Rectal smooth muscle tissue (tissue), 1 donor: ENCODE results near the gene PC.

Experiments used
- H3K27ac ChIP-seq: one replicate; pipeline ENCODE4 v1.7.0; 2013; ENCODE audit warnings: low read depth, low read length, inconsistent platforms
- H3K27me3 ChIP-seq: one replicate; pipeline ENCODE4 v1.7.0; 2013; ENCODE audit warnings: low read length; ENCODE audit not compliant: control insufficient read depth, insufficient read depth
- H3K36me3 ChIP-seq: one replicate; pipeline ENCODE4 v1.7.0; 2013; ENCODE audit warnings: low read length; ENCODE audit not compliant: control insufficient read depth, insufficient read depth
- H3K4me1 ChIP-seq: one replicate; pipeline ENCODE4 v1.7.0; 2013; ENCODE audit warnings: low read length; ENCODE audit not compliant: control insufficient read depth, insufficient read depth
- H3K4me3 ChIP-seq: one replicate; pipeline ENCODE4 v1.7.0; 2013; ENCODE audit warnings: low read length
- H3K9ac ChIP-seq: one replicate; pipeline ENCODE4 v1.7.0; 2013; ENCODE audit warnings: low read length

The PC gene

DNA sequence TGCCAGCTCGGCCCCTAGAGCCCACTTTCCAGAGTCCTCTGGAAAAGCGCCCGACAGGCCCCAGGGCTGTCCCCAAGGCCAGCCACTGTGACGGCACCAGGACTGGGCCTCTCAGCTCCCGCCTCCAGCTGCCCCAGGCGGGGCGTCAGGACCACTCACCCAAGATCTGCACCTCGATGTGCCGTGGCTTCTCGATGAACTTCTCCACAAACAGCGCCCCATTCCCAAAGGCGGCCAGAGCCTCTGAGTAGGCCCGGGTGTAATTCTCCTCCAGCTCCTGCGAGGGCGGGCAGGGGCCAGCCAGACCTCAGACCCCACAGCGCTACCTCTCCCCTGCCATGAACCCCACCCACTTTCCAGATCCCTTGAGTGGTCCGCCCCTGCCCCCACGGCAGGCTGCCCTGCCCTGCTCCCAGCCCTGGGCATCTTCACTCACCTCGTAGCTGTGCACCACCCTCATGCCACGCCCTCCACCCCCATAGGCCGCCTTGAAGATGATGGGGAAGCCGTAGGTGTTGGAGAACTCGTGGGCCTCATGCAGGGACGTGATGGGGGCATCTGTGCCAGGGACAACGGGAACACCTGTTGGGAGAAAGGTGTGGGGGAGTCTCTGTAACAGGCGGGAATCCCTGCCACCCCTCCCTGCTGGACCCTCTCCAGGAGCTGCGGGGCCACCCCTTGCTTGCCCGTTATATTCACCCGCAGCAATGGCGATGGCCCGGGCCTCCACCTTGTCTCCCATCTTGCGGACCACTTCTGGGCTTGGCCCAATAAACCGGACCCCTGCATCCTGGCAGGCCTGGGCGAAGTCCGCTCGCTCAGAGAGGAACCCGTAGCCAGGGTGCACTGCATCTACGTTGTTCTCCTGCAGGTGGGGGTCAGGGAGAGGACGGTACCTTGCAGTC, 87.3 kb downstream of the PC start:
- H3K9ac ChIP-seq: no peak overlapping the region
- no peaks in the 10 kb centered on the region for H3K36me3 ChIP-seq
- no peak overlapping the region for H3K27ac ChIP-seq
- no peaks in the 10 kb centered on the region for H3K27me3 ChIP-seq
- H3K4me3 ChIP-seq: no peak overlapping the region
- no peaks in the 10 kb centered on the region for H3K4me1 ChIP-seq

DNA sequence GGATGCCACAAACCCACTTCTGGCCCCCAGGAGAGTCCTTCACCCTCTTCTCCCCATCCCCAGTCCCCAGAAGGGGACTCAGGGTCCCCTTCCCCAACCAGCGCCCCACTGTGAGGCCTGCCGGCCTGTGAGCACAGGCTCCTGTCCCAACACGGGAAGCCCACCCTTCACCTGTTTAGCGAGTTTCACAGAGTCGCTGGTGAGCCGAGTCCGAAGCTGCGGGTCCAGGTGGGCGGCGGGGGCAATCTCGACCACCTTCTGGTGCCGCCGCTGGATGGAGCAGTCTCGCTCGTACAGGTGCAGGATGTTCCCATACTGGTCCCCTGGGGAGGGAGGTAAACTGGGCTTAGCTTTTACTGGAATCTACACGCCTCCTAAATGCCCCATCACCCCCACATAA, 88.1 kb downstream of the PC start:
- H3K9ac ChIP-seq: no peak overlapping the region
- no peak overlapping the region for H3K4me3 ChIP-seq
- H3K27ac ChIP-seq: no peak overlapping the region
- H3K27me3 ChIP-seq: no peaks in the 10 kb centered on the region
- no peaks in the 10 kb centered on the region for H3K4me1 ChIP-seq
- H3K36me3 ChIP-seq: no peaks in the 10 kb centered on the region

DNA sequence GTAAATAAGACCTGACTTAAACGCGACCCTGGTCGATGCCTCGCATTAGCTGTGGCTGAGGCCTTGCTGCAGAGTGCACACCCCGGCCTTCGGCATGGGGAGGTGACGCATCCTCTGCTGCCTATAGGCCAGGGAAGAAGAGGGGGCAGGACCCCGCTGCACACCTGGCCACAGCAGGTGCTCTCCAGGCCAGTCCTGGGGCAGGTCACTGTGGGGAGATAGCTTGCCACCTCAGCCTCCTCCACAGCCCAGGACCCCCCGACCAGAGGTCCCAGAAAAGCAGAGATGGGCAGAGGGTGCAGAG, 88.7 kb downstream of the PC start:
- Histone ChIP-seq H3K4me1 (no peaks in the 10 kb centered on the region), H3K27ac (no peak overlapping the region), H3K4me3 (no peak overlapping the region), H3K27me3 (no peaks in the 10 kb centered on the region), H3K36me3 (no peaks in the 10 kb centered on the region), H3K9ac (no peak overlapping the region)

DNA sequence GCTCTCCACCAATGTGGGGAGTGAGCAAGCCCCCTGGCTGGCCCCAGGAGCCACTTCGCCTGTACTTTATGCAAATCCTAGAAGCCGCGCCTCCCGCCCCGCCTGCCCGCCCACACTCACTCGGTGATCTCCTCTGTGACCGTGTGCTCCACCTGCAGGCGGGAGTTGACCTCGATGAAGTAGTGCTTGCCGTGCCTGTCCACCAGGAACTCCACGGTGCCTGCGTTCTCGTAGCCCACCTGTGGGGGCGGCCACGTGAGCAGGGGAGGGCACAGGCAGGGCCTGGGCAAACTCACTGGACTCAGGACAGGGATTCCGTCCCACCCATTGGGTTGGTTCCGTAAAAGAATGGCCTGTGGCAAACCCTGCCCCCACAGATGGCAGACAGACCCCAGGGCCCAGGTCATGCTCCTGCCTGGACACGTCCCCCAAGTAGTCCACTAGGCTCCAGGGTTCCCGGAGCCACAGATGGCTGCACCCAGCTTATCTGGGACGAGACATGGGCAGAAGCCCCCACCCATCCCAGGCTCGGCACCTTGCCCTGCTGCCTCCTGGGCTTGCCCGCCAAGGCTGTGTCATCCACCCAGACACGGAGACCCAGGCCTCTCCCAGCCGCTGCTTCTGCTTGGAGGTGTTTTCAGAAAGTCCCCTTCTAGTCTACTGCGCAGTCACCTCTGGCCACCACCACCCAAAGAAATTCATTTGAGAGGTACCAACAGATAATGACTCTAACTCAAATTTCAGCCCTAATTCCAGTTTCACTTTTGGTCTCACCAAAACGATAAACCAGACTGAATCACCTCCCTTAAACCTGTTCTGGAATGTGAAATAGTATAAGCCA, 89.2 kb downstream of the PC start:
- no peaks in the 10 kb centered on the region for H3K36me3 ChIP-seq
- H3K27ac ChIP-seq: no peak overlapping the region
- no peak overlapping the region for H3K9ac ChIP-seq
- no peak overlapping the region for H3K4me3 ChIP-seq
- no peaks in the 10 kb centered on the region for H3K27me3 ChIP-seq
- no peaks in the 10 kb centered on the region for H3K4me1 ChIP-seq

DNA sequence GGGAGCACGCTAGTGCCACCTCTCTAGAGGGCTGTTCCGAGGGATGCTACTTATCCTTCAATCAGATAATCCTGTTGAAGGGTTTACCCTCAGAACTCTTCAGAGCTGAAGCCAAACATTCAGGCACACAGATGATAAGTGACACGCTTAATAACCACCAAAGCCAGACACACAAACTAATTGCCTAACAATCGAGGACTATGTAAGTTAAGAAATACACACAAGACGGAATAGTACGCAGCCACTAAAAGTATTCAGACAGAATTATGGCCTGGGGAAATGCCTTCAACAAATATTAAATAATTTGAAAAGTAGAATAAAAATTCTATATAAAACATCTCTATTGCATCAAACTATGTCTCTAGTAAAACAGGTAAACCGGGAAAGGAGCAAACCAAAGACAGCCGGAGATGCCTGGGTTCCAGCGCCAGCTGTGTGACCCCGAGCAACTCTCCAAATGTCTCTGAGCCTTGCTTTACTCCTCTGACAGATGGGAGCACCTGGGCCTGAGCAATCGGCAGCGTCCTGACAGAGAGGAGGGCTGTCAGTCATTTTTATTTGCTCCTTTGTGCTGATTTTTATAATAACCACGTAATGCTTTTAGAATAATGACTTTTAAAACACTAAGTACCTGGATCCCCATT, 90.0 kb downstream of the PC start:
- Histone ChIP-seq H3K36me3 (no peaks in the 10 kb centered on the region), H3K27me3 (no peaks in the 10 kb centered on the region)

DNA sequence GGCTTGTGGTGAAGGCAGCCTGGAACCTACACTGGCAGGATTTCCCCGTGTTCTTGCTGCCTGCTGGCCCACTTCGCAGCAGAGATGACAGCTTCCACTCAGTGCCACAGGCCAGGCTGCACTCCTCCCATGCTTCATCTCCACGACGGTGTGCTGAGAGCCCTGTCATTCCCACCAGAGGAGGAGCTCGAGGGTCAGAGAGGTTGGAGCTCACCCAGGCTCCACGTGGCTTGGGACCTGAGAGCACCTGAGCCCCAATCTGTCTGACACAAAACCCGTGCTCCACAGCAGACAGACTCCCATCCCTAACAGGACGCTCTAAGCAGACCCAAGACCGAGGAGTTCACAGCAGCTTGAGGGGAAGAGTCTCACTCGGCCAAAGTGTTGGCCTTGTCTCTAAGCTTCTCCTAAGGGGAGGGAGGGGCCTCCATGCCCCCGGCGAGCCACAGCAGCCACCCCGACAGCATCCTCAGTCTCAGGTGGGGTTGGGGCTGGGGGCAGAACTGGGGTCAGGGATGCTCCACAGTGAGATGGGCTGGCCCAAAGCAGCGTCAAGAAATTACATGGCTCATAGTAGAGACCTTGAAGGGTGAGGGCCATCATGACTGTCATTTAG, 90.7 kb downstream of the PC start:
- H3K27ac ChIP-seq: no peak overlapping the region
- no peaks in the 10 kb centered on the region for H3K36me3 ChIP-seq
- no peaks in the 10 kb centered on the region for H3K4me1 ChIP-seq
- H3K9ac ChIP-seq: no peak overlapping the region
- no peak overlapping the region for H3K4me3 ChIP-seq
- no peaks in the 10 kb centered on the region for H3K27me3 ChIP-seq

More for the DNA sequence above, 90.0 kb downstream of the PC start:
- Histone ChIP-seq H3K4me3 (no peak overlapping the region), H3K4me1 (no peaks in the 10 kb centered on the region), H3K9ac (no peak overlapping the region), H3K27ac (no peak overlapping the region)

DNA sequence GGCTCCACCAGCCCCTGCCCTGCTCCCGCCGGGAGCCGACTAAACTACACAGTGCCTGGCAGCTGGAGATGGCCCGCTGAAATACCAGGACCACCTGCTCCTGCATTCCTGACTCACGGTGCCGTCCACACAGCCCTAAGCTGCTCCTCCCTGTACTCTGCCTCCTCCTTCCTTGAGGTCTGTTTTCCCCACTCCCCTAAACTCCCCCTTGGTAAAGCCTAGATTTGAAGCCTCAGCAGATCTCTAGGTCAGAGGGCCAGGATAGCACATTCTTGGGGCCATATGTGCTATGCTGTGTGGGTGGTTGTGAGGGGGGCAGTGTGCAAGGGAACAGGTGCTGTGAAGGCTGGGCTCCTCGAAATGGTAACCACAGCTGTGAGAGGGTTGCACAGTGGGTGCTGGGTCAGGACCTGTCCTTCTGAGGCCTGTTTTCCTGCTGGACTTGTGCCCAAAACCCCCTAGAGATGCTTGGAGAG, 91.6 kb downstream of the PC start:
- H3K4me3 ChIP-seq: no peak overlapping the region
- no peaks in the 10 kb centered on the region for H3K4me1 ChIP-seq
- no peak overlapping the region for H3K9ac ChIP-seq
- H3K27ac ChIP-seq: no peak overlapping the region
- no peaks in the 10 kb centered on the region for H3K27me3 ChIP-seq
- no peaks in the 10 kb centered on the region for H3K36me3 ChIP-seq

DNA sequence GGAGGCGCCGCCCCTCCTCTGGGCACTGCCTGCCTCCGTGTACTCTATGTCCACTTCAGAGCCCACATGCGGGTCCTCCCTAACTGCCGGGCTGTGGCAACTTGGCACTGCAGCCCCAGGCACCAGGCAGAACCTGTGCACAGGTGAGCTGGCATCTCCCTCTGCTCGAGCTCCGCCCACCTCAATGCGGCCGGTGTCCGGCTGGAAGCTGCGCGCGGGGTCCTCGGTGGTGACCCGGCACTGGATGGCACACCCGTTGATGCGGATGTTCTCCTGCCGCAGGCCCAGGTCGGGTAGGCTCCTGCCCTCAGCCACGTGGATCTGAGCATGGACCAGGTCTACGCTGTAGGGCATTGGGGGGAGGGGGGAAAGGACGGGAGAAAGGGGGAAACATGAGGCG, 92.2 kb downstream of the PC start:
- Histone ChIP-seq H3K9ac (no peak overlapping the region), H3K36me3 (no peaks in the 10 kb centered on the region), H3K4me1 (no peaks in the 10 kb centered on the region), H3K27ac (no peak overlapping the region), H3K27me3 (no peaks in the 10 kb centered on the region), H3K4me3 (no peak overlapping the region)

DNA sequence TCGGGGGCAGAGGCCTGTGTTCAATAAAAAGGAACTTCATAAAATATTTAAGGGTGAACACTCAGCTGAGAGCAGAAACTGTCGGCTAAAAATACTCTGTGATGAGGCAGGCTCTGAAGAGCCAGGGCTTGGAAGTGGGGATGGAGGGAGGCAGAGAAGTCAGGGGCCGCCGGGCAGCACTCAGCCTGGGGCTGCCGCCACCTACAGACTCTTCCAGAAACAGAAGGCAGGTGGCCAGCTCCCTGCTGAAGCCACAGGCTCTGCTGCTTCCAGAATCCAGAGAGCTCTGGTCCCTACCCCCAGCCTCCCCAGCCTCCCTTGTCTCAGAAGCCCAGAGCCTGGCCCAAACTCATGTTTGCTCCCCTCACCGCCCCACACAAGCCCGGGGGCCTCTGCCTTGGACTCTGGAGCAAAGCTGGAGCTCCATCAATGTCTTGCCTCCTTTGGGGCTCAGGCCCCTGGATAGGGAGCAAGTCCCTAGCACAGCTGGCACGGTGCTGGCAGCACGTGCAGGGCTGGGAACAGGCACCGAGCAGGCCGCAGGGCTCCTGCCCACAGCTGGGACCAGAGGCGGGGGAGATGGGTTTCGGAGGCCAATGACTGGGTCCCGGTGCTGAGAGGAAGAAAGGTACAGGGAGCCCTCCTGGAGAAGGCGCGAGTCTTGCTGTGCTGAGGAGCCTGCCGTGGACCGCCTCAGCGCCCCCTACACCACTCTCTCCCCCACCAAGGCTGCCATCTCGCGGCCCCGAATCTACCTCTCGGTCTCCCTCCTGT, 93.1 kb downstream of the PC start:
- no peak overlapping the region for H3K27ac ChIP-seq
- no peak overlapping the region for H3K9ac ChIP-seq
- H3K36me3 ChIP-seq: no peaks in the 10 kb centered on the region
- no peaks in the 10 kb centered on the region for H3K4me1 ChIP-seq
- no peak overlapping the region for H3K4me3 ChIP-seq
- no peaks in the 10 kb centered on the region for H3K27me3 ChIP-seq

DNA sequence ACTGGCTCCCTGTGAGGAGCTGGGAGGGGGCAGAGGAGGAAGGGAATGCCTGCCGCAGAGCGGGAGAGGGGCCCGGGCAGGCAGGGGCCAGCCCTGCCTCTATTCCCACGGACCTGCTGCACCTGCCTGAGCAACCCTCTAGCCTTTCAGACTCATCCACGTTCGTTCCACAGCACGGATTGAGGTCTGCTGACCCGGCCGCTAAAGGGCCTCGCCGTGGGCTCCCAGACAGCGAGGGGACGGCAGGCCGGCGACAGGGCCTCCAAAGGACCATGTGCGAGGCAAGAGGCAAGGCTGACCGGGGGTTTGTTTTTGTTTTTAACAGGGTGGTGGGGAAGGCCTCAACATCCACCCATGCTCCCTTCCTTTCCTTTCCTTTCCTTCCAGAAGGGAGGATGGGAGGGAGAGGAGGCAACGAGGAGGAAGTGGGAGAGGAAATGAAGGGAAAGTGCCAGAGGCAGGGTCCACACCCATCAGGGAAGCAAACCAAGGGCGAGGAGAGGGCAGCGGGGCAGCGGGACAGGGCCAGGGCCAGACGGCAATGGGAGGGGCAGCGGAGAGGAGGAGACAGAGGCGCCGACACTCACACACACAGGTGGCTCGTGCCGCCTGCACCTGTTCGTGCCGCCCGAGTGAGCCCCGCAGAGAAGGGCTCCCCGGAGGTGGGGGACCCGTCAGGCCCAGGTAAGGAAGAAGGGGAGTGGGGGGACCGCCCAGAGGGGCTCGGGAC, 93.8 kb downstream of the PC start:
- H3K4me3 ChIP-seq: no peak overlapping the region
- no peak overlapping the region for H3K27ac ChIP-seq

DNA sequence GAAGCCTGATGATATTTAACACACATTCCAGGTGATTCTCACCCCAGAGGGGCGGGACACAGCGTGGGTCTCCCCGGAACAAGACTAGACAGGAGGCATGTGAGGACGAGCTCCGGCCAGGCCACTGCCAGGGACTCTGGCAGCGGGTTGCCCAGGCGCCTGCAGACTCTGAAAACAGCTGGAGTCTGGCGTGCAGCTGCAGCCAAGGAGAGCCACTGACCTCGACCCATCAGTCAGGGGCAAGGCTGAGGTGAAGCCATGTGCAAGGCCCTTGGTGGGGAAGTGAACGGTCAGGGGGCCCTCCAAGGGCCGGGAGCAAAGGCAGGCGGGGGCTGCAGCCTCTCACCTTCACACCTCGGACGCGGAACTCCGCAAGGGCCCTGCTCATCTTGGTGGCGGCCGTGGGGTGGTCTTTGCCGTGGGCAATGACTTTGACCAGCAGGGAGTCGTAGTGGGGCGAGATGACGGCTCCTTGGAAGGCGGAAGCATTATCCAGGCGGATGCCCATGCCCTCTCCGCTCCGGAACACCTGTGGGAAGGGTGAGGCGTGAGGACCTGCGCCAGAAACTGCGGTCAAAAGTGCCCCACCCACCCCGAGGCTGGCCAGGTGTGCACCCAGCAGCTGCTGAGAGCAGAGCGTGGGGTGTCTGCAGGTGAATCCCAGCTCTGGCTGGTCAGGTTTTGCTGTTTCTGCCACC, 94.6 kb downstream of the PC start:
- H3K27me3 ChIP-seq: no peaks in the 10 kb centered on the region
- no peak overlapping the region for H3K9ac ChIP-seq
- H3K36me3 ChIP-seq: no peaks in the 10 kb centered on the region
- H3K4me1 ChIP-seq: no peaks in the 10 kb centered on the region
- no peak overlapping the region for H3K27ac ChIP-seq
- no peak overlapping the region for H3K4me3 ChIP-seq

More for the DNA sequence above, 93.8 kb downstream of the PC start:
- H3K9ac ChIP-seq: no peak overlapping the region
- H3K36me3 ChIP-seq: no peaks in the 10 kb centered on the region
- H3K27me3 ChIP-seq: no peaks in the 10 kb centered on the region
- H3K4me1 ChIP-seq: no peaks in the 10 kb centered on the region
